Smooth muscle cell (in vitro differentiated cells): ENCODE measurements around the gene CCNB1IP1. TPM values are rescaled to one million over a fixed set of nuclear protein-coding genes. Genes with fewer than 3 reads are reported as not detected.
"Not testable (repeated sequence)": the region's sequence is repeated elsewhere in the genome, so short reads cannot be mapped to it uniquely, and the experiment has no call there.

ENCODE experiments used
- DNase-seq: peaks from one replicate; lab custom pipeline; 2025; ENCODE audit not compliant: unreplicated experiment; lab: John Stamatoyannopoulos, UW
- H2AFZ ChIP-seq: fragments of 200-600 bp; sonication (generic); 2 replicates; pipeline ENCODE4 v1.6.0; 2016; ENCODE audit warnings: antibody characterized with exemption, low read depth, mild to moderate bottlenecking
- H3F3A ChIP-seq: fragments of 200-600 bp; sonication (generic); 2 replicates; pipeline ENCODE4 v1.6.0; 2017; ENCODE audit warnings: antibody characterized with exemption, low read depth
- H3K27ac ChIP-seq: fragments of 200-600 bp; sonication (generic); 2 replicates; pipeline ENCODE4 v1.5.1; 2016; ENCODE audit warnings: low read depth, mild to moderate bottlenecking
- H3K27me3 ChIP-seq: fragments of 200-600 bp; sonication (generic); 2 replicates; pipeline ENCODE4 v1.6.1; 2016; ENCODE audit warnings: low read depth, mild to moderate bottlenecking
- H3K36me3 ChIP-seq: fragments of 200-600 bp; sonication (generic); 2 replicates; pipeline ENCODE4 v1.5.1; 2016; ENCODE audit warnings: low read depth
- H3K4me1 ChIP-seq: fragments of 200-600 bp; sonication (generic); 2 replicates; pipeline ENCODE4 v1.5.1; 2016; ENCODE audit warnings: low read depth
- H3K4me2 ChIP-seq: fragments of 200-600 bp; sonication (generic); 2 replicates; pipeline ENCODE4 v1.6.0; 2016; ENCODE audit warnings: mild to moderate bottlenecking
- H3K4me3 ChIP-seq: fragments of 200-600 bp; sonication (generic); 2 replicates; pipeline ENCODE4 v1.5.1; 2016; ENCODE audit warnings: mild to moderate bottlenecking
- H3K79me2 ChIP-seq: fragments of 200-600 bp; sonication (generic); 2 replicates; pipeline ENCODE4 v1.6.0; 2016; ENCODE audit warnings: low read depth, mild to moderate bottlenecking
- H3K9ac ChIP-seq: fragments of 200-600 bp; sonication (generic); 2 replicates; pipeline ENCODE4 v1.6.0; 2016; ENCODE audit warnings: low read depth
- H3K9me3 ChIP-seq: fragments of 200-600 bp; sonication (generic); replicated peaks from 2 replicates; pipeline ENCODE4 v1.5.1; 2016; ENCODE audit warnings: low read depth
- H4K20me1 ChIP-seq: fragments of 200-600 bp; sonication (generic); 2 replicates; pipeline ENCODE4 v1.6.0; 2016; ENCODE audit warnings: low read depth
- CTCF ChIP-seq: fragments of 200-600 bp; sonication (generic); IDR thresholded peaks from 2 replicates; pipeline ENCODE4 v1.5.1; 2017; ENCODE audit warnings: borderline replicate concordance, mild to moderate bottlenecking, antibody characterized with exemption; ENCODE audit not compliant: insufficient read depth, poor library complexity, severe bottlenecking
- WGBS: methylation state at CpG from one replicate; pipeline ENCODE4 v1.1.7; 2016; ENCODE audit warnings: low lambda C conversion rate; 5-methylcytosine and 5-hydroxymethylcytosine counted together
- polyA plus RNA-seq: library from polyadenylated mRNA; unstranded; fragments of >200 nt; fragmentation: Nextera tagmentation; extraction: Ambion mirVana; gene quantifications from 2 replicates; pipeline ENCODE4 v1.2.1, GENCODE V29; 2016
- total RNA-seq: library from RNA; depleted of rRNA; stranded (reverse); fragments of >200 nt; gene quantifications from 2 replicates; pipeline ENCODE4 v1.2.3, GENCODE V29; 2014

Gene CCNB1IP1
- total and polyA plus RNA-seq, 2 experiments from 2014 or later, result 16.3 to 70.4 TPM

DNA sequence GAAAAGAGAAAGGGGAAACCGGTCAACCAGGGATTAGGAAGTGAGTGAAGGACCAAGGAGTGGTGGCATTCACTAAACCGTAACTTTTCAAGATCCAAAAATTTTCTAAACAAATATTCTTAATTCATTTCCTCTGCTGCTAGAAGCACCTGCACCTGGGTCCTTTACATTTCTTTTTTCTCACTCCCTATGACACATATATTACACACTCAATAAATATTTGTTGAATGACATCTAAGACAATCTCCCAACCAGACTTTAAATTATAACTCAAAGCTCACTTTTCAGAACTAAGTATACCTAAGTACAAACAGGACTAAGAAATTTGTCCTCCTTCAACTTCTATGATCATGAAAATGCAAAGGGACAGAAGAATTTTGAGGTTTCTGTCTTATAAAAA is 38.4 kb downstream of the CCNB1IP1 start:
- H3K4me2 ChIP-seq, result no peak overlapping the region
- TF ChIP-seq CTCF, result no peak
- no peaks in the 10 kb centered on the region for H3K9me3 ChIP-seq
- no peaks in the 10 kb centered on the region for H3F3A ChIP-seq
- no peaks in the 10 kb centered on the region for H4K20me1 ChIP-seq
- no peaks in the 10 kb centered on the region for H3K4me1 ChIP-seq
- no peak for DNase-seq
- H3K36me3 ChIP-seq, result peaks cover 4% of the 10 kb centered on the region
- H3K27me3 ChIP-seq, result no peaks in the 10 kb centered on the region
- no peaks in the 10 kb centered on the region for H3K79me2 ChIP-seq
- no peak overlapping the region for H2AFZ ChIP-seq
- H3K4me3 ChIP-seq, result no peak overlapping the region
- no peak overlapping the region for H3K9ac ChIP-seq
- 95% methylated on average over 2 of the region's 2 CpGs for WGBS
- no peak overlapping the region for H3K27ac ChIP-seq

- H3K4me2 ChIP-seq, H3K9me3 ChIP-seq, H4K20me1 ChIP-seq, DNase-seq, H3K9ac ChIP-seq, H3K4me1 ChIP-seq, H3K79me2 ChIP-seq, H3K27ac ChIP-seq, H3F3A ChIP-seq, H3K27me3 ChIP-seq, H2AFZ ChIP-seq, H3K4me3 ChIP-seq, H3K36me3 ChIP-seq: not testable (repeated sequence)
- WGBS, result 80% methylated on average over 1 of the region's 1 CpG
These were observed 51.1 kb downstream of the CCNB1IP1 start for GRCh38 chr14:20281998-20282397.

DNA sequence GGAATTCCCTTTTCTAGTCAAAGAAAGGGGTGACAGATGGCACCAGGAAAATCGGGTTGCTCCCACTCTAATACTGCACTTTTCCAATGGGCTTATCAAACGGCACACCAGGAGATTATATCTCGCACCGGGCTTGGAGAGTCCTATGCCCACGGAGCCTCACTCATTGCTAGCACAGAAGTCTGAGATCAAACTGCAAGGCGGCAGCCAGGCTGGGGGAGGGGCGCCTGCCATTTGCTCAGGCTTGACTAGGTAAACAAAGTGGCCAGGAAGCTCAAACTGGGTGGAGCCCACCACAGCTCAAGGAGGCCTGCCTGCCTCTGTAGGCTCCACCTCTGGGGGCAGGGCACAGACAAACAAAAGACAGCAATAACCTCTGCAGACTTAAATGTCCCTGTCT is 52.8 kb downstream of the CCNB1IP1 start:
- H3K27me3 ChIP-seq, H3K36me3 ChIP-seq, DNase-seq, H3K9me3 ChIP-seq, H3K27ac ChIP-seq, H2AFZ ChIP-seq, H3K4me1 ChIP-seq, H3K4me2 ChIP-seq, H3K9ac ChIP-seq, H3K4me3 ChIP-seq, H3K79me2 ChIP-seq, H3F3A ChIP-seq, H4K20me1 ChIP-seq: not testable (repeated sequence)
- 93% methylated on average over 7 of the region's 7 CpGs for WGBS

GRCh38 chr14:20278414-20278813 is 54.7 kb downstream of the CCNB1IP1 start:
- 75% methylated on average over 1 of the region's 1 CpG for WGBS
- DNase-seq, result no peak
- TF ChIP-seq CTCF, result no peak
- H3K27ac ChIP-seq, result no peak overlapping the region
- H3K36me3 ChIP-seq, result no peaks in the 10 kb centered on the region
- no peak overlapping the region for H3K4me3 ChIP-seq
- no peaks in the 10 kb centered on the region for H4K20me1 ChIP-seq
- H2AFZ ChIP-seq, result no peak overlapping the region
- no peaks in the 10 kb centered on the region for H3F3A ChIP-seq
- no peaks in the 10 kb centered on the region for H3K4me1 ChIP-seq
- H3K79me2 ChIP-seq, result no peaks in the 10 kb centered on the region
- no peak overlapping the region for H3K4me2 ChIP-seq
- H3K9me3 ChIP-seq, result peaks cover 7% of the 10 kb centered on the region
- no peaks in the 10 kb centered on the region for H3K27me3 ChIP-seq
- H3K9ac ChIP-seq, result no peak overlapping the region

DNA sequence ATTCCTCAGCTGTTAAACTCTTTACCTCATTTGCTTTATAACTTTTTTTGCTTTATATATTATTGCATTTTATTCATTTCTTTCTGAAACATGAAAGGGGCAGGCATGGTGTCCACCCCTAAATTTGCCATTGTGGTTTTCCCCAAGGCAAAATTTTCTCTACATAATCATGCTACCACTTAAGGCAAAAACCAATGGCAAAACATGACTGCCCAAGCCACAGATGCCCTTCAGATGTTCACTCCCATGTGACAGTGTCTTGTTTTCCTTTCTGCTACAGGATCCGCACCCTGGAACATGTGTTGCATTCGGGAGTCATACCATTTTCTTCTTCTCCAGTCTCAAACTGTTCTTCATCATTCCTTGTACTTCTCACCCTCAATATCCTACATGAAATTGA is 55.7 kb downstream of the CCNB1IP1 start:
- Histone ChIP-seq H4K20me1 (no peaks in the 10 kb centered on the region), H3K9ac (no peak overlapping the region), H2AFZ (no peak overlapping the region), H3K79me2 (no peaks in the 10 kb centered on the region), H3K27ac (no peak overlapping the region), H3K9me3 (peaks cover 9% of the 10 kb centered on the region), H3F3A (no peaks in the 10 kb centered on the region), H3K36me3 (no peaks in the 10 kb centered on the region), H3K27me3 (no peaks in the 10 kb centered on the region), H3K4me1 (no peaks in the 10 kb centered on the region), H3K4me3 (no peak overlapping the region), H3K4me2 (no peak overlapping the region)
- 92% methylated on average over 2 of the region's 2 CpGs for WGBS
- TF ChIP-seq CTCF, result no peak
- no peak for DNase-seq
